ENCODE results near the gene ASPSCR1.

The ASPSCR1 gene

GRCh38 chr17:82004517-82005455 lies 27.4 kb downstream of the ASPSCR1 start:
- TF ChIP-seq SIN3A (IDR thresholded peaks at IDR 0.05; ENCODE audit: borderline replicate concordance, insufficient read depth, low read length) (no peak), REST (IDR thresholded peaks at IDR 0.05; ENCODE audit: insufficient read depth in 1 of 2, low read depth in 2 of 2, low read length in 2 of 2) (no peak)

GRCh38 chr17:82005701-82006348 lies 28.4 kb downstream of the ASPSCR1 start:
- no peak for TF ChIP-seq REST (IDR thresholded peaks at IDR 0.05; ENCODE audit: insufficient read depth in 1 of 2, low read depth in 2 of 2, low read length in 2 of 2)
- TF ChIP-seq POLR2AphosphoS5 (IDR thresholded peaks at IDR 0.05; ENCODE audit: low read depth, low read length) = no peak
- TF ChIP-seq SIN3A (IDR thresholded peaks at IDR 0.05; ENCODE audit: borderline replicate concordance, insufficient read depth, low read length) = no peak
- TF ChIP-seq TAF1 (IDR thresholded peaks at IDR 0.05; ENCODE audit: borderline replicate concordance, insufficient read depth, low read length) = no peak
- no peak for TF ChIP-seq FOXP2 (optimal IDR thresholded peaks at IDR 0.05; ENCODE audit: borderline replicate concordance, extremely low read depth, extremely low read length, insufficient read depth)

DNA sequence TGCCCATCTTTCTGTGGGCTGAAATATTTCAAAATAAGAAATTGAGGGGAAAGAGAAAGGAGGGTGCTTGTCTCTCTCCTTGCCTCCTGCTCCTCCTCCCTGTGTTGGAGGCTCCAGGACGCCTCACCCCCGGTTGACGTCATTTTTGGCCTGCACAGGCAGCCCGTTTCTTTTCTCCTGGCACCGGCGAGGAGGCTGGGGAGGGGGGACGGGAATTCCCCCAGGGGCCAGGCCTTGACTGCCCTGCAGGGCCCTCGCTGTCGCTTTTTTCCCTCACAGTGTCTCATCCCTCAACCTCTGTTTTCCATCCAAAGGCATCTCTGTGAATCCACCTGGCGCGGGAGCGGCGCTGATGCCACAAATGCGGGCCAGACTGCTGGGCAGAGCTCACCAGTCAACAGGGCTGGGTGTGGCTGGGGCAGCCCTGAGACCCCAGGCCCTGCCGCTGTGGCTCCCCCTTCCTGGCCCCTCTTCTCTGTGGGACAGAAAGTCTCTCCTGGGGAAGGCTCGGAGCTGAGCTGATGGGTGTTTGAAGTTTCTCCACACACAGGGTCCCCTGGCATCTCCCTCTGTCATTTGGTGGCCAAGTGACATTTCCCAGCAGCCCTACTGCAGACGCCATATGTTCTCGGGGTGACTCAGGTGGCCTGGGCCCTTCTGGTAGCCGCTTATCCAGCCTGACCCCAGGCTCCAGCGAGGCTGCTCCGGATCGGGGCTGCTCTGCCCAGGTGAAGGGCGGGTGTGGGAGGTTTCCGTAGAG lies 29.2 kb downstream of the ASPSCR1 start:
- TF ChIP-seq POLR2AphosphoS5 (IDR thresholded peaks at IDR 0.05; ENCODE audit: low read depth, low read length) = no peak
- TF ChIP-seq SIN3A (IDR thresholded peaks at IDR 0.05; ENCODE audit: borderline replicate concordance, insufficient read depth, low read length) = no peak
- no peak for TF ChIP-seq FOXP2 (optimal IDR thresholded peaks at IDR 0.05; ENCODE audit: borderline replicate concordance, extremely low read depth, extremely low read length, insufficient read depth)

GRCh38 chr17:82007228-82007494 lies 29.7 kb downstream of the ASPSCR1 start:
- TF ChIP-seq REST (IDR thresholded peaks at IDR 0.05; ENCODE audit: insufficient read depth in 1 of 2, low read depth in 2 of 2, low read length in 2 of 2) = no peak
- TF ChIP-seq POLR2AphosphoS5 (IDR thresholded peaks at IDR 0.05; ENCODE audit: low read depth, low read length) = no peak
- no peak for TF ChIP-seq SIN3A (IDR thresholded peaks at IDR 0.05; ENCODE audit: borderline replicate concordance, insufficient read depth, low read length)

DNA sequence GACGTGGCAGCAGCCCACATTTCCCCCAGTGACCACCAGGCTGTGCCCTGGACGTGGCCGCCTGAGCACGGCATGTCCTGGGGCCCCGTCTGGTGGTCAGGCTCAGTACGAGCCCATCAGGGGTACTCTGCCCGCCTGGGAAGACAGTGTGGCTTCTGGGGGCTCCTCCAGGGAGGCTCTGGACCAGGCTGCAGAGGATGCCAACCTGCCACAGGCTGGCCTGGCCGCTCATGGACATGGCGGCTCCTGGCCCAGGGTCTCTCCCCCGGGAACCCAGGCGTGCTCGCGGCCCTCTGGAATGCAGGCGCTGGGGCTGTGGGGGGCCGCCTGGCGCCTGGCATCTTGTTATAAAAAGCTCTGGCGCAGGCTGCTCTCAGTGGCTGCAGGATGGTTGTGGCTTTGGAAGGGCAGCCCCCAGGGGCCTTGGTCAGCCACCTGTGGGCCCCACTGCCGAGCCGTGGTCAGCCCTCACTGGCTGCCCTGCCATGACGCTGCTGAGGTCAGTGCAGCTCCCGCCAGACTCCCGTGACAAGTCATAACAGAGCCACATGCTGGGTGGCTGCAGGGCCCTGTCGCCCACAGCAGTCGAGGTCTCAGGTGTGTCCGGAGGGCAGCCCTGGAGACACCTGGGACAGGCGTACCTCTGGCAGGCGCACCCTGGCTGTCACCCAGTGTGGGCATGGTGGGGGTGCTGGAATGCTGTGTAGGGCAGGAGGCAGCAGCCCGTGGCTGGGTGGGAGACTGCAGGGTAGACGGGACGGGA lies 30.2 kb downstream of the ASPSCR1 start:
- TF ChIP-seq POLR2AphosphoS5 (IDR thresholded peaks at IDR 0.05; ENCODE audit: low read depth, low read length) (no peak), SIN3A (IDR thresholded peaks at IDR 0.05; ENCODE audit: borderline replicate concordance, insufficient read depth, low read length) (no peak), REST (IDR thresholded peaks at IDR 0.05; ENCODE audit: insufficient read depth in 1 of 2, low read depth in 2 of 2, low read length in 2 of 2) (no peak), TAF1 (IDR thresholded peaks at IDR 0.05; ENCODE audit: borderline replicate concordance, insufficient read depth, low read length) (no peak), FOXP2 (optimal IDR thresholded peaks at IDR 0.05; ENCODE audit: borderline replicate concordance, extremely low read depth, extremely low read length, insufficient read depth) (no peak)
